Activated T-helper 1 cell treated with anti-CD3 and anti-CD28 coated beads, Interleukin-2, amount 50 U/mL, for 16 hours (primary cell): ENCODE results near the gene SLC48A1.

Experiments used
- DNase-seq, 2 donors: peaks; one replicate each; pipeline ENCODE4 v3.0.0-alpha.2; 2020; ENCODE audit warnings: low read depth in 1 of 2, low spot score in 1 of 2

SLC48A1 gene

DNA sequence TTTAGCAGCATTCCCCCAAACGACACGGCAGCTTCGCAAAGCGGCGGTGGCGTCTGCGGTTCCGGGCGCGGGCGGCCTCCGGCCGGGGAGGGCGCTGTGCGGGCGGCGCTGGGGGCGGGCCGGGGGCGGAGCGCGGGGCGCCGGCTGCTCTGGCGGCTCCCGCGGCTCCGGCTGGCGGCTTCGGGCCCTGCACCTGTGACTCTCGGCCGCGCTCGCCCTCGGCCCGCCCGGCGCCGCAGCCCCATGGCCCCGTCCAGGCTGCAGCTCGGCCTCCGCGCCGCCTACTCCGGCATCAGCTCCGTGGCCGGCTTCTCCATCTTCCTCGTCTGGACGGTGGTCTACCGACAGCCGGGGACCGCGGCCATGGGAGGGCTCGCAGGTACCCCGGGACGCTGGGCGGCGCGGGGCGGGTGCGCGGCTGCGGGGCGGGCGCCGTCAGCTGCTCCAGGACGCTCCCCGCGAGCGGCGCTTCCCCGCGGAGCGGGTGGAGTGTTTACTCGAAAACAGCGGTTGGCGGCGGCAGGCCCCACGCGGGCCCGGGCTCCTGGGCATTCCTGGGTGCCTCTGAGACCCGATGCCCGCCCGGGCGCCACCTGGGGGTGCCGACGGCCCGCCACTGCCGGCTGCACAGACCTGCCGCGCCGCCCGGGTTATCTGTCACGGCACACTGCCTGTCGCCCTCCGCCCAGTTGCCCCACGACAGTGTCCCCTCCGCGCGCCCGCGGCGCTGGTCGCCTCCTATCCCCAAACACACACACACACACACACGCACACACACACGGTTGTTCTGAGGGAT lies at the start of gene SLC48A1:
Gene SLC48A1 (plus strand): TSS at position 177 of the 796 bp plus-strand sequence. CDS start 67 bp downstream, at position 244.
- peak; percentile 45 to 67 for DNase-seq

DNA sequence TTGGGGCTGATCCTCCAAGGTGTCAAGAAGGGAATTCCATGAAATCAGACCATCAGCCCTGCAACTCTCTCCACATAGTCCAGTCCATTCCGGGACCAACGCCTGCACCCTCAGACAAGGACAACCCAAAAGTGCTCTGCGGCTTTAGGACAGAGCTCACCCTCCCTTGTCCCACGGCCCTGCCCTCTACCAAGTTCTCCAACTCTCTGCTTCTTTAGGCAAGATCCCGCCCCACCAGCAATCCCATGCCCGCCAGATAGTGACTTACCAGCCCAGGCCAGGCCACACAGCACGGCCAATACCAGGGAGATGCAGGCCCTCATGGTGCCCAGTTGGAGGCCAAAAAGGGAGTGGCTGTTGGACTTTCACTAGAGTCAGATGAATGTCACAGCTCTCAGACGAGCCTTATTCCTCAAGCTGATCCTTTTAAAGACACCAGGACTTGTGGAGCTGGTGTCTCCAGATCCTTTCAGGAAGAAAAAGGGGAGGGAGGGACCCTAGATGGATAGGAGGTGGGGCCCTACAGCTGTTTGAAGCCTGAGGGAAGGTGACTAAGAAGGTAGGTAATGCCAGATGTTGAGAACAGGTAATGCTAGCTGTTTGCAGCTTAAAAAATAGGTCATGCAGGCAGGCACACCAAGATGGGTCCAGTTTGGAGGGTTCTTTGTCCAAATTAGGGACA lies 47.8 kb upstream of the SLC48A1 start, which contains the start of gene ENDOU:
Gene ENDOU (minus strand): TSS at position 400 of the 682 bp plus-strand sequence. CDS start 77 bp downstream, at position 323.
- no peak for DNase-seq

DNA sequence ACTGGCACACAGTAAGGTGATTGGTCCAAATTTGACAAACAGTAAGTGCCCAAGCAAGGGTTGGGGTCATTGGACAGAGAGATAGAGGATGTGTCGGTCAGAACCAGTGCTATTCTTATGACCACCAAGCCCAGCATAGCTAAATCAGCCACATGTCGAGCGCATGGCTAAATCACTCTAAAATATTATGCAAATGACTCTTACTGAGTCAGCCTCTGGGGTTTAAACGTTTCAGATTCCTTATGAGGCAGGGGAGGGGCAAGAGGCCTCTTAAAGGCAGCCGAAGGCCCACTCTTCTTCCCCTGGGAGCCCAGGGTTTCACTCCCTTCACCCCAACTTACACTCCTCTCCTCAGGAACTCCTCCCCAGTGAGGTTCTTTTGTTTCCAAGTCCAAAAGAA lies 47.1 kb upstream of the SLC48A1 start:
- DNase-seq = no peak

DNA sequence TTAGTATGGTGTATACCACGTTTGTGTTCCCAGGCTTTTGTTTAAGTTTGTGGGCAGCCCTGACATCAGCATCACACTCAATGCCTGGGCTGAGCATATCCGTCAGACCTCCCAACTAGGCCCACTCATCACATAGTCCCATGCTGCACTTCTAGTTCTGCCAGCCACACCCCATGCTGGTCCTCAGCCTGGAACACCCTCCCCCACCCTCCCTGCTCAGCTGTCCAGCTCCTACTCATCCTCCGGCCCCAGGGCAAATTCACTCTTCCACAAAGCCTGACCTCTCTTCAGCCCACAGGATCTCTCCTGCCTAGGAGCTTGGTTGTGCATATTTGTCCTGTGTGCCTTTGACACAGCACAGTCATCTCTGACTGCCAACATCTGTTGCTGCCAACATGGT lies 43.8 kb upstream of the SLC48A1 start:
- no peak for DNase-seq

DNA sequence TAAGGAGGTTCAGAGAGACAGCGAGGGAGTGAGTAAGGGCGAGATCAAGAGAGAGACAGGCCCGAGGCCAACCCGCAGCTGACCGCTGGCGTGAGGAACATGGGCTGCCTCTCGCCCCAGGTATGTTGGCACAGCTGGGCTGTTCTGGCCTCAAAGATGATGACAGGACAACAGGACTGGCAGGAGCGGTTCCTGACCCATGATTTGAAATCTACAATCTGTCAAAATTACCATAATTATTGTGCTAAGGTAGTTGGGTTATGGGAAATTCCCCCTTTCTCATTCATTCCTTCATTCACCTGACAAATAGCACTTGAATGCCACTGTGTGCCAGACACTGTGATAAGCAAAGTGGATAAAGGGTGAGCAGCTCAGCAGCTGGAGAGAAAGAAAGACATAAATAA lies 42.7 kb upstream of the SLC48A1 start:
- DNase-seq = no peak

DNA sequence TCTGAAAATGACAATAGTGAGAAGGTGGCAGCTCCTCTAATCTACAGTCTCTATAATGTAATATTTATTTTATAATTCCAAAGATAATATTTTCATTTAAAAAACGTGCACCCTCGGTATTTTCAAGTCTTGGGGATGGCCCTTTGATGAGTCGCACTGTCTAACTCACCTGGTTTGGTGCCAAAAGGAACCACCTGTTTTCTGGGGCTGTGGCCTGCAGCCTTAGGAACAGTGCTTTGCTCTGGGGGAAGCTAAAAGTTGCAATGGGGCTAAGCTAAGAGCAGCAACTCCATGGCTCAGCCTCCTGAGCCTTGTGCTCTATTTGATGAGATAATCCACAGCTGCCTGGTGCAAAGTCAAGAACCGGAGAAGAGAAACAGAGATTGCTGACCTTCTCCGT lies 41.3 kb upstream of the SLC48A1 start:
- no peak for DNase-seq

DNA sequence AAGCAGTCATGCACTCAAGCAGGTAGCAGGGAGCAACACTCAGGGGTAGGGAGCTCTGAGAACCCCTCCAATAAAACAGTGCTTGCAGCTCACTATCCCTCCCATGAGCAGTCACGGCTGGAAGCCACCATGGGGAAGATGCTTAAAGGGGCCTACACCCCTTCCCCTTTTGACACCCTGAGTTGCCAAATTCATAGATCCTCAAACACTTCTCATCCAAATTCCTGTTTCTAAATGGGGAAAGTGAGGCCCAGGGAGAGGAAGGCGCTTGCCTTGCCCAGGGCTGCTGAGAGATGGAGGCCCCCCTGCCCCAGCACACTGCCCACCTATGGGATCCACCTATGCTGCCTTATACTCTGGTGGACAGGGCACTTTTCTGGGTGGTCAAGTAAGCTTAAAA lies 40.5 kb upstream of the SLC48A1 start:
- no peak for DNase-seq

DNA sequence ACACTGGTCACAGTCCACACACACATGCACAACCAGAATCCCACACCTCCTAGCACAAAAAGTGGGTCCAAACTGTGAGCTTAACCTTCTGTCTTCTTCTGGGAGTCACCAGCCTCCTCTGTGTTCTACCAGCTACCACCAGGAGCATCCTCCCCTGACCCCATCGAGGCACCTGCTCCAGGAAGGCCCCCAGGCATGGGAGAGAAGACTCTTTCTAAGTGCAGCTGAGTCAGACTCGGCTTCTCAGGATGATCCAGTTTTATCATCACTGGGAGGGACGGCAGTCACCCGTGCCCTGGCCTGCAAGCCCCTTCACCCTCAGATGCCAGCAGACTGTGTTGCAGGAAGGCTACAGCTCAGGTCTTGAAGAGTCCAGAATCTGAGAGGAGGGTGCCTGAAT lies 39.9 kb upstream of the SLC48A1 start:
- no peak for DNase-seq

DNA sequence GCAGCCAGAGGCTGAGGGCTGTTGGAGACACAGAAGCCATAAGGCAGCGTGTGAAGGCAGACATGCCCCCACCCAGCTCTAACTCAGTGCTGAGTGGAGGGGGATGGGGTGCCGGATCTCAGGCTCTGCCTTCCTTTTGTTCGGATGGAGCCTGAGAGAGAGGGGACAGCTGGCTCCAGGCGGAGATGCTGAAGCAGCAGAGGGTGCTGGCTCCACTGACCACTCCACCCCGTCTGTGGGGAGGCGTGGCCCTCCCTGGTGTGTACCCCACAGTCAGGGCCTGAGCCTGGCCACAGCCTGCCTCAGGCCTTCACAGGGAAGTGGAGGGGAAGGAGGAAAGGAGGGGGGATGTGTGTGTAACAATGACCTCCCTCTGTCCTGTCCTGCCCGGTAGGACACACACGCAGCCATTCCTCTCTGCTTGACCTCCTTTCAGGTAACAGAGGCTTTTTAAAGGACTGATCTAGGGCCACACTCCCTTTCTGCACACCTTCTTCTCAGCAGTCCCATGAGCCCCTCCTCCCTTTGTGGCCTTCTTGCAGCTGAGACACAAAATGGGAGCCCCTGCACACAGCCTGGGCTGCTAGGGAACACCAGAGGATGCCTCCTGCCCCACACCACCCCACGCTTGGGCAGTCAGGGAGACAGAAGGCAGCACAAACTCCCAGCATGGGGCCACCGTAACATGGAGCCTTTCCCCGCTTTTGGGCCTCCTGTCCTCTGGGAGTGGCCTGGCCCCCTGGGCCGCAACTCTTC lies 38.1 kb upstream of the SLC48A1 start:
- no peak for DNase-seq

DNA sequence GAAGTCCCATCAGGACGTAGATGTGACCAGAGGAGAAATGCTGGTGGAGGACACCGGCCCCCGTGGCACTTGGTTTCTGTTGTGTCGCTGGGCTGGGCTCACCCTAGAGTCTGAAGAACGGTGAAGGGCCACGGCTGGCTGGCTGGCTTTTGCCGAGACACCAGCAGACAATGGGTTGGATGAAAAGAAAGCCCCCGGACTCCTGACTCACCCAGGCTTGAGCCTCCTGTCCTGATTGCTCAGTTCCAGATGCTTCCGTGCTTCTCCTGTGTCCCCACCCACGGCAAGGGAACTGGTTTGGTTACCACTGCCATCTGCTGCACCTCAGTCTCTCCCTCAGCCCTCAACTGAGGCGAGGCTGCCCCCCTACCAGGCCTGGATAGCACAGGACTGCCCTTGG lies 37.4 kb upstream of the SLC48A1 start:
- DNase-seq = no peak

DNA sequence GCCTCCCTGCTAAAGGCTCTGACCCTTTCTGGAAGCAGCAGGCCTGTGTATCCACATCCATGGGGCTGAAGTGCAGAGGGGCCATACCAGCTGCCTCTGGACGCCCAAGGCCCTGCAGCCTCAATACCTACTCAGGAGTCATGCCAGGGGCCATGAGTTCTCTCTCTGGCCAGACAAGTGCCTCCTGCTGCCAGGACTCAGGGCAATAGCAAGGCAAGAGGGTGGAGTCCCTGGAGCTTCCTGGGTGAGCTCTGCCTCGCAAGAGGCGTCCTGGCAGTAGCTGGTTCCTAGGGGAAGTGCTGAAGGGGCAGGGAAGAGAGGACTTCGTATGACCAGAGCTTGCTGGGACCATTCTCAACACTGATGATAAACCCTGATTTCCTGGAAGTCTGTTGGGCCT lies 36.8 kb upstream of the SLC48A1 start:
- DNase-seq = no peak

DNA sequence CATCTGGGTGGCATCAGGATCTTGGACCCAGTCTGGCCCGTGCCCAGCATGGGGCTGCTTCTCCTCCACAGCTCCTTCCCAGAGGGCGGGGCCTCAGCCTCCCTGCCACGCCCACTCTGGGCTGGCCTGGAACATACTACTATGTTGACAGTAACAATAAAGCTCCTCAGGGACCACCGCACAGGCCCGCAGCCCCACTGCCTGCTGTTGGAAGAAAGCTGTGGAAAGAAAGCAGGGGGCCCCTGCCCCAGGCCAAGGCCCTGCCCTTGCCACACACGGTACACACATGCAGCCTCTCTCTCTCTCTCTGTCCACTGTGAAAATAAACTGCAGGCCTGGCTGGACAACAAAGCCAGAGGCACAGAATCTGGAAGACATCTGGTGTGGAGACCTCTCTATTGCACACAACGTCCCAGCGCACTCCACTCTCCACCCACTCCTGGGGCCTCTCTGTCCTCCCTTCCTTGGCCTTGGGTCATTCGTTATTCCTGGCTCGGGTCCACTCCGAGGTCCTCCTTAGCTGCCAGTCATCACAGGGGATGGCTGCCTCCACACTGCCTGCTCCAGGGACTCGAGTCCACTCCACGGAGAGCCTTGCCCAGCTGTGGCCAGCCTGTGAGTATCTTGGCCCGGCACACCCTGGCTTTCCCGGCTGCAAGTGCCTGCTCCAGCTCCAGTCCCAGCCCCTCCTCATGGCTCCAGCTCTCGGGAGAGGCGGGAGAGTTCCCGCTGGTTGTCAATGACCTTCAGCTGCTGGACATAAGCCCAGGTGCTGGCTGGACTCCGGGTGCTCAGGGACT lies 36.0 kb upstream of the SLC48A1 start:
- DNase-seq = no peak

DNA sequence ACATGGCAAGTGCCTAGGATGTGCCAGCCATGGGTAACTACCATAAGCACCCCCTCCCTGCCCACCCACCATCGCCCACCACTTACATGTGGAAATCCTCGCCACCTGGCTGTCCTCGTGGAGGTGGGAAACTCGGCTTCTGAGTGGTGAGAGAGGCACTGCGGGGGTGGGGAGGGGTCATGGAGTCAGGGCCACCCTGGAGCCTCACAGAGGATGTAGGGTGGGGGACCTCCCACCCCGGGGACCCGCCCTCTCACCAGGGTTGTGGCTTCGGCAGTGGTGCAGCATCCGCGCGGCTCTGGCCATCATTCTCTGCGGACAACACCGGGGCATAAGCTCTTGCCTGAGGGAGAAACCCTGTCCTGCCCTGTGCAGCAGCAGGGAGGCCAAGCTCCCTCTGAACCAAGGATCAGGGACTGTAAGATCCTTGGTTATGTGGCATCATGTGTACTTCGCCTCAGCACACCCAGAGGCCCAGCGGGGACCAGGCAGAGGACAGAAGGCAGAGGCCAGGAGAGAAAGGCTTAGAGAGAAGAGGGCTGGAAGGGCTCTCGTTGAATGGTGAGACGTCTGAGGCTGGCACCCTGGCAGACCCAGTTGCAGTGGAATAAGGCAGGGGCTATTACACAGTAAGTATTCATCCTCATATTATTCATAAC lies 35.0 kb upstream of the SLC48A1 start:
- DNase-seq = no peak

DNA sequence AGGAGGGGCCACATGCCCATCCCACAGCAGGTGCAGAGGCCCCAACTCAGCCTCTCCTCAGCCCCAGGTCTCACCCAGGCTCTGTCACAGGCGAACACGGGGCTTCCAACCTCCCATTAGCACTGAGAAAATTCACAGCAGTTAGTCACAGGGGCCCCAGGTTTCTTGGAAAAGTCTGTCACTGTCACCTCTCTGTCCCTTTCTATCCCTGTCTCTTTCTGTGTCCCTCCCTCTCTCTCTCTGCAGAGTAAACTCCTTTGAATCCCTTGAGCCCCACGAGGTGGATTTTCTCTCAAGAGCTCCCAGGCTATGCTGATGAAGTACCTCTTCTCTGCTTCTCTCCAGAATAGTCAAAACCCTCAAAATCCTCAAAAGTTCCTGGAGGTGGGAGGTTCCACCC lies 33.7 kb upstream of the SLC48A1 start:
- no peak for DNase-seq

DNA sequence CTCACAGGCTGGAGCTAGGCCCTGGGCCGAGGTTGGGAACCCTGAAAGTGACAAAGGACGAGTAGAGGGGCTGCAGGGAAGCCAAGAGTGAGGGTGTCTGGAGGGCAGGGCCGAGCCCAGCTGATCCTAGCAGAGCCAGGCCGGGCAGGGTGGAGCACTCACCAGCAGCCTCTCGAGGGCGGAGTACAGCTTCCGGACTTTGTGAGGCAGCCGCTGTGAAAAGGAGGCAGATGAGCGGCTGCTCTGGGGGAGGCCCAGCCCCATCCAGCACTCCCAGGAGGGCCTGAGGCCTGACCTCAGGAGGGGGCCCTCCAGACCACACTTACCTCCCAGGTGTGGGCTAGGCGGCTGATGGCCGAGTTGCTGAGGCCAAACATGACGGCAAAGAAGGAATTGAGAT lies 33.1 kb upstream of the SLC48A1 start:
- no peak for DNase-seq

DNA sequence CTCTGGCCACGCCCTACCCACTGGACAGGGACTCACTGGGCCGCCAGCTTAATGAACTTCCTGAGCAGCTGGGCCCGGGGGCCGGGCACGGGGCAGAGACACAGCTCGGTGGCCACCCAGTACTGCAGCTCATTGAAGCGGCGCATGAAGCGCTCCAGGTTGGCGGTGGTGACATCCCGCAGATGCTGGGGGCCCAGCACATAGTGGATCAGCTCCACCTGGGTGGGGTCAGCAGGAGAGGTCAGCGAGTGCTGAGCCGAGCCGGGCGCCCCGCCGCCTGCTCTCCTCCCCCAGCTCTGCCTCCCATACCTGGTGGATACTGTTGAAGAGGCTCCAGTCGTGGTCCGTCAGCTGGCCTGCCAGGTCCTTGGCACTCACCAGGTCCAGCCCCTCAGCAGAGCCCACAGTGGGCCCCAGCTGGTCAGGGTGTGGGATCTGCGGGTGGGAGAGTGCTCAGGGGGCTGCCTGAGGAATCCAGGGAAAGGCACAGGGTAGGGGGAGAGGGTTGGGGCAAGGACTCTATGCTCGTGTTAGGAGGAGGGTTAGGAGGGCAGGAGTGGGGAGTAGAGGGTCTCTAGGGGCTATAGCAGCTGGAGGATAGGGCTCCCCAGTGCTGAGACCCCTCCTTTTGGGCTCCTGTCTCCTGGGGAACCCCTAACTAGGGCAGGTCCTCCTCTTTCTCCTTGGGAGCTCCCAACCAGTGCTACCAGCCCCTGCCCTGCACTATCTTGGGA lies 32.3 kb upstream of the SLC48A1 start:
- no peak for DNase-seq

DNA sequence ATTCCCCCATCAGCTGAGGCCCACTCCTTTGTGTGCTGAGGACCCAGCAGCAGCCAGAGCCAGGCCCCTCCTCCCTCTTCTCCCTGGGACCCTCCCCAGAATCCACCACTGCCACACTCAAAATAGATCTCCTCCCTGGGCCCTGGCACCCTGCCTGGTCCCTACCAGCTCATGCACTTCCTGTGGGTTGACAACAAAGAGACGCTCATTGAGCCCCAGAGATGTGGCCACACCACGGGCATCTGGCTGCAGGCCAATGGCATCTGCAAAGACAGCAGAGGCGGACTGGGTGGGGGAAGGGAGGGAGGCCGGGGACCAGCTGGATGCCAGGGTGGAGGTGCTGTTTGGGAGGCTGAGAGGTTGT lies 31.7 kb upstream of the SLC48A1 start:
- DNase-seq = peak; percentile 43 to 65

DNA sequence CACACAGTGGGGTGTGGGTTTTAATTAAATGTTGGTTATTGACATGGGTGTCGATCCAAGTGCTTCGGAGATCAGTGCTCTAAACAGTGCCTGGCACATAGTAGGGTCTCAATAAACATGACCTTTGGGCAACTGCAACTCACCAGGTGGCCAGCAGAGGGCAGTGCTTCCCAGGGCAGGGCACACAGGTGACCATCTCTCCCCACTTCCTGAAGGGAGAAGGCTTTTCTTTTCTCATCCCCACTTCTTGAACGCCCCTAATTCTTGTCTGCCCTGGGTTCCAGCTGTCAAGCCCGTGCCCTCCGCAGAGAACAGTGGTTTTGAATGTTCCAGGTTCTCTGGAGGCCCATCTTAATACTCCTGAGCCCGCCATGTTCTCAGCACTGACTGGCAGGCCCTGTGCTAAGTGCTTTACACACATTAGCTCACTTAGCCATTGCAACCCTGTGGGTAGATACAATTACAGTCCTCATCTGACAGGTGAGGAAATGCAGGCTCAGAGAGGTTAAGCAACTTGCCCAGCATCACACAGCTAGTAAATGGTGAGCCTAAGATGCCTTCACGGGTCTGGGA lies 30.7 kb upstream of the SLC48A1 start:
- DNase-seq = peak; percentile 58 to 61

DNA sequence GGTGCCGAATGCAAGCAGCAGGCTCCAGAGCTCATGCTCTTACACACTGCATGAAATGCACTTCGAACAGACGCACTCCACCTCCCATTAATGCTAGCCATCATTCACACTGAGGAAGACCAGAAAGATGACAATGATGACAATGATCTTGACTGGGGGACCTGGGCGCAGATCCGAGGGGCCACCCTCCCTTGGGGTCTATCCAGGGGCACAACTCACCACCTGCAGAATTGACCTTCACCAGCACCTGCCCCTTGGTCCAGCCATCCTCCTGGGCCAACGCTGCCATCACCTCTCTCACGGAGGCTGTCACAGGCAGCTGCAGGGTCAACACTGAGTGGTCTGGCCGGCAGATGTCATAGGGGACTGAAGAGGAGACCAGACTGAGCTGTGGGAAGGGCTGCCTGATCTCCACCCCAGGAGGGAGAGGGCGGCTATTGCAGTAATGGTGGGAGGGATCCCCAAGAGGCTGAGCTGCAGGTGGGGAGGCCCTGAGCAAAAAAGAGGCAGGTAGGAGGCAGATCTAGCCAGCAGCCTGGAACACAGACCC lies 29.7 kb upstream of the SLC48A1 start:
- DNase-seq = no peak
